Esophagus squamous epithelium (tissue), 5 donors: ENCODE data around the gene MSL3B.

ENCODE experiments used
- DNase-seq: peaks from one replicate; lab custom pipeline; 2025; lab: John Stamatoyannopoulos, UW
- H3K27ac ChIP-seq, 4 donors: fragments of 200-600 bp; sonication (generic); one replicate each; pipeline ENCODE4 v1.5.1; 2016 to 2019; ENCODE audit warnings: mild to moderate bottlenecking in 1 of 4
- H3K27me3 ChIP-seq, 4 donors: fragments of 200-600 bp; sonication (generic); 1 replicate in 3 of 4; 2 replicates in 1 of 4; pipeline versions ENCODE4 v1.5.1 to v1.6.0; 2017 to 2021; ENCODE audit warnings: antibody characterized with exemption in 1 of 4
- H3K36me3 ChIP-seq, 3 donors: fragments of 200-600 bp; sonication (generic); one replicate each; pipeline ENCODE4 v1.5.1; 2016 to 2019
- H3K4me1 ChIP-seq, 3 donors: fragments of 200-600 bp; sonication (generic); one replicate each; pipeline ENCODE4 v1.5.1; 2017 to 2019
- H3K4me3 ChIP-seq, 4 donors: fragments of 200-600 bp; sonication (generic); 1 replicate in 3 of 4; 2 replicates in 1 of 4; pipeline ENCODE4 v1.5.1; 2016 to 2019; ENCODE audit warnings: mild to moderate bottlenecking in 2 of 4, moderate library complexity in 1 of 4
- H3K9me3 ChIP-seq, 3 donors: fragments of 200-600 bp; sonication (generic); one replicate each; pipeline ENCODE4 v1.5.1; 2016 to 2019
- CTCF ChIP-seq, 6 experiments: fragments of 450-650 bp in 4 of 6; fragments of 200-600 bp in 2 of 6; sonication (generic) in 2 of 6; IDR thresholded peaks; one replicate each; pipeline ENCODE4 v1.5.1; 2016 to 2019; ENCODE audit warnings: antibody characterized with exemption in 6 of 6, mild to moderate bottlenecking in 4 of 6, moderate library complexity in 4 of 6
- POLR2A ChIP-seq, 4 donors: fragments of 450-650 bp; IDR thresholded peaks; one replicate each; pipeline ENCODE4 v1.6.1; 2017; ENCODE audit warnings: antibody characterized with exemption in 4 of 4, mild to moderate bottlenecking in 4 of 4, moderate library complexity in 3 of 4
- WGBS, 2 donors: methylation state at CpG; one replicate each; pipeline ENCODE4 v1.1.5; 2018; 5-methylcytosine and 5-hydroxymethylcytosine counted together
- intact Hi-C: fragments of 100-400 bp; cut with DNase I; formaldehyde crosslinking; loops from one replicate; pipeline ENCODE4 v1.15.0; 2022
- donor health status: DM: yes; HTN: yes; CAD: no.

The MSL3B gene

DNA sequence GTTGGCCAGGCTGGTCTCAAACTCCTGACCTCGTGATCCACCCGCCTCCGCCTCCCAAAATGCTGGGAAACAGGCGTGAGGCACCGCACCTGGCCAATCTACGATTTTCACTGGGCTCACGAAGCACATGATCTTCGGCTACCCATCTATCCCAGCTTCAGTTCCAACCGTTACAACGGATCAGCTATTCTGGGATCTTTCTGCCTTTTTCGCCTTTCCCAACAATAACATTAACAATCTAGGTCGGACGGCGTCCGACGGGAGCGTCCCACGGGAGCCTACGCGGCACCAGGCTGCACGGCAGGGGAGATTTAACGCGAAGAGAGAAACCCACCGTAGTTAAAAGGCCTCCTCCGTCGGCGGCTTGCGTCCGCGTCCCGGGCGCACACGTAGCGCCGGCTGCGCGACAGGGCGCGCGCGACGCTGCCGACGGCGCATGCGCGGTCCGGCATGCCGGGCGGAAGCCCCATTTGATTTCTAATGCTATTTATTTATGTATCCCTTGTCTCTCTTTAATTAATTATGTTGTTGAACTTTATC is at the start of gene MSL3B:
Gene MSL3B (minus strand): TSS at position 394 of the 540 bp plus-strand sequence.
- DNase-seq, result no peak
- H3K27me3 ChIP-seq, result peaks cover 0 to 42% (median 0%) of the 10 kb centered on the region in 4 donors
- WGBS, 2 donors, result 17 to 30% methylated on average over 19 to 37 of the region's 50 CpGs
- TF ChIP-seq CTCF (IDR thresholded peaks at IDR 0.05), result no peak
- TF ChIP-seq POLR2A (IDR thresholded peaks at IDR 0.05), result no peak
- peaks cover 0 to 5% (median 0%) of the 10 kb centered on the region in 3 donors for H3K9me3 ChIP-seq
- H3K4me3 ChIP-seq, result peak within 1 kb of the TSS; percentile 41 to 69 (median 50)
- peak within 1 kb of the TSS in 3 of 4 donors; percentile 11 to 50 (median 26) for H3K27ac ChIP-seq
- intact Hi-C loops, result no loop called here
- H3K4me1 ChIP-seq, result peaks cover 0 to 9% (median 0%) of the 10 kb centered on the region in 3 donors
- H3K36me3 ChIP-seq, result peaks cover 0 to 6% (median 0%) of the 10 kb centered on the region in 3 donors

GRCh38 chr2:233917116-233917515 is 48.9 kb upstream of the MSL3B start, which contains the start of gene TRPM8:
Gene TRPM8, plus strand, starts transcription at chr2:233917373. Its CDS starts 9,165 bp downstream, at chr2:233926538.
- WGBS, 2 donors, result 22 to 41% methylated on average over 5 of the region's 5 CpGs
- Histone ChIP-seq H3K36me3 (no peaks in the 10 kb centered on the region), H3K4me1 (no peaks in the 10 kb centered on the region), H3K4me3 (no peak within 1 kb of the TSS), H3K27me3 (peaks cover 0 to 50% (median 0%) of the 10 kb centered on the region in 4 donors), H3K9me3 (no peaks in the 10 kb centered on the region), H3K27ac (no peak within 1 kb of the TSS)
- intact Hi-C loops, result no loop called here
- TF ChIP-seq POLR2A (IDR thresholded peaks at IDR 0.05) (no peak), CTCF (IDR thresholded peaks at IDR 0.05) (no peak)
- DNase-seq, result no peak

DNA sequence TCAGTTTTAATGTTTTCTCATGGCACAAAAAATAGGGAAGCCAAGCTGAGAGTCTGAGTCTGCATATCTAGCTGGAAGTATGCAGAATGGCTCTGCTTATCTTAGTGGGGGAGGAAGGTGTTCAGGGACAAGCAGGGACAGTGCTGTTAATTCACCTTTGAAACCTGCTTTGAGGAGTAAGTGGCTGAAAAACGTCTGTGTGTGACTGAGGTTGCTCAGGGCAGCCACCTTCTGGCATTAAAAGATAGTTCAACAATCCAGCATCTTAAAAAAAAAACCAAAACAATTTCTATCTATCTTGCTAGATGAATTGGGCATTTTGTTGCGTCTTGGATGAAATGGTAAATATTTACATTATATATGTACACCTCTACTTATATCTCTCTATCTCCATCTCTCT is 46.9 kb upstream of the MSL3B start:
- intact Hi-C loops, result no loop called here
- Histone ChIP-seq H3K27me3 (peaks cover 0 to 57% (median 0%) of the 10 kb centered on the region in 4 donors), H3K36me3 (no peaks in the 10 kb centered on the region), H3K9me3 (no peaks in the 10 kb centered on the region), H3K4me3 (no peak overlapping the region), H3K4me1 (no peaks in the 10 kb centered on the region), H3K27ac (no peak overlapping the region)
- TF ChIP-seq POLR2A (IDR thresholded peaks at IDR 0.05), result no peak
- peak in 1 of 6 experiments; percentile 13 for TF ChIP-seq CTCF (IDR thresholded peaks at IDR 0.05)
- WGBS, 2 donors, result 13 to 19% methylated on average over 2 of the region's 2 CpGs
- DNase-seq, result no peak

GRCh38 chr2:233912691-233913423 is 44.7 kb upstream of the MSL3B start:
- H3K36me3 ChIP-seq, result no peaks in the 10 kb centered on the region
- WGBS, 2 donors, result 4 to 21% methylated on average over 4 to 6 of the region's 9 CpGs
- peaks cover 0 to 56% (median 0%) of the 10 kb centered on the region in 4 donors for H3K27me3 ChIP-seq
- no peak for TF ChIP-seq CTCF (IDR thresholded peaks at IDR 0.05)
- no peak for TF ChIP-seq POLR2A (IDR thresholded peaks at IDR 0.05)
- intact Hi-C loops, result no loop called here
- DNase-seq, result no peak
- no peak overlapping the region for H3K27ac ChIP-seq
- H3K4me1 ChIP-seq, result no peaks in the 10 kb centered on the region
- H3K9me3 ChIP-seq, result no peaks in the 10 kb centered on the region
- no peak overlapping the region for H3K4me3 ChIP-seq

GRCh38 chr2:233907627-233908026 is 39.4 kb upstream of the MSL3B start:
- intact Hi-C loops, result no loop called here
- no peak for TF ChIP-seq POLR2A (IDR thresholded peaks at IDR 0.05)
- no peak for TF ChIP-seq CTCF (IDR thresholded peaks at IDR 0.05)
- no peak for DNase-seq
- 82 to 83% methylated on average over 3 of the region's 3 CpGs for WGBS, 2 donors
- no peaks in the 10 kb centered on the region for H3K4me1 ChIP-seq
- H3K9me3 ChIP-seq, result no peaks in the 10 kb centered on the region
- no peaks in the 10 kb centered on the region for H3K36me3 ChIP-seq
- H3K27me3 ChIP-seq, result peaks cover 0 to 53% (median 0%) of the 10 kb centered on the region in 4 donors
- no peak overlapping the region for H3K4me3 ChIP-seq
- H3K27ac ChIP-seq, result no peak overlapping the region
